HFF-Myc (cell line): ENCODE data around the gene TMEM89.

Experiments used
- DNase-seq: peaks from one replicate; pipeline ENCODE4 v3.0.0-alpha.2; 2011; ENCODE audit warnings: low read depth; ENCODE audit errors: extremely low read depth
- H3K4me3 ChIP-seq: replicated peaks from 2 replicates; pipeline ENCODE4 v1.5.1; 2011; ENCODE audit warnings: low read depth, mild to moderate bottlenecking, control low read depth, low read length
- TF ChIP-seq, protein P1 (sequence below): IDR thresholded peaks from 2 replicates; pipeline ENCODE4 v1.5.1; 2012; ENCODE audit warnings: mild to moderate bottlenecking, low read depth, low read length, control low read depth; ENCODE audit errors: missing control alignments

TMEM89 gene

GRCh38 chr3:48621461-48621869, at the start of gene TMEM89:
TSS of gene TMEM89 (minus strand) at chr3:48621769. CDS start at chr3:48621756, 13 bp downstream.
- TF ChIP-seq, protein P1, sequence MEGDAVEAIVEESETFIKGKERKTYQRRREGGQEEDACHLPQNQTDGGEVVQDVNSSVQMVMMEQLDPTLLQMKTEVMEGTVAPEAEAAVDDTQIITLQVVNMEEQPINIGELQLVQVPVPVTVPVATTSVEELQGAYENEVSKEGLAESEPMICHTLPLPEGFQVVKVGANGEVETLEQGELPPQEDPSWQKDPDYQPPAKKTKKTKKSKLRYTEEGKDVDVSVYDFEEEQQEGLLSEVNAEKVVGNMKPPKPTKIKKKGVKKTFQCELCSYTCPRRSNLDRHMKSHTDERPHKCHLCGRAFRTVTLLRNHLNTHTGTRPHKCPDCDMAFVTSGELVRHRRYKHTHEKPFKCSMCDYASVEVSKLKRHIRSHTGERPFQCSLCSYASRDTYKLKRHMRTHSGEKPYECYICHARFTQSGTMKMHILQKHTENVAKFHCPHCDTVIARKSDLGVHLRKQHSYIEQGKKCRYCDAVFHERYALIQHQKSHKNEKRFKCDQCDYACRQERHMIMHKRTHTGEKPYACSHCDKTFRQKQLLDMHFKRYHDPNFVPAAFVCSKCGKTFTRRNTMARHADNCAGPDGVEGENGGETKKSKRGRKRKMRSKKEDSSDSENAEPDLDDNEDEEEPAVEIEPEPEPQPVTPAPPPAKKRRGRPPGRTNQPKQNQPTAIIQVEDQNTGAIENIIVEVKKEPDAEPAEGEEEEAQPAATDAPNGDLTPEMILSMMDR: no peak
- no peak for DNase-seq
- no peak within 1 kb of the TSS for H3K4me3 ChIP-seq

- TF ChIP-seq, protein P1: no peak
- H3K4me3 ChIP-seq: no peak overlapping the region
- no peak for DNase-seq
Observed at GRCh38 chr3:48664929-48665328, 43.4 kb upstream of the TMEM89 start.

DNA sequence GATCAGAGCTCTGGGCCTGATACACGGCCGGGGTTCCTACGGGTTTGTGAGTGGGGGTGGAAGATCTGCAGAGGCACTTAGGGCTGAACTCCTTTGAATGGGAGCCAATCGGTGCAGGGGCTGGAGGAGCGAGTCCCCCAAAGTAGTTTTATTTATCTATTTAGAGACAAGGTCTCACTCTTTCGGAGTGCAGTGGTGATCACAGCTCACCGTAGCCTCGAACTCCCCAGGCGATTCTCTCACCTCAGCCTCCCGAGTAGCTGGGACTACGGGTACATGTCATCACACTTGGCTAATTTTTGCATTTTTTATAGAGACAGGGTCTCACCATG, 42.7 kb upstream of the TMEM89 start:
- no peak for DNase-seq
- H3K4me3 ChIP-seq: peak overlapping the region; percentile 38
- TF ChIP-seq, protein P1: no peak

DNA sequence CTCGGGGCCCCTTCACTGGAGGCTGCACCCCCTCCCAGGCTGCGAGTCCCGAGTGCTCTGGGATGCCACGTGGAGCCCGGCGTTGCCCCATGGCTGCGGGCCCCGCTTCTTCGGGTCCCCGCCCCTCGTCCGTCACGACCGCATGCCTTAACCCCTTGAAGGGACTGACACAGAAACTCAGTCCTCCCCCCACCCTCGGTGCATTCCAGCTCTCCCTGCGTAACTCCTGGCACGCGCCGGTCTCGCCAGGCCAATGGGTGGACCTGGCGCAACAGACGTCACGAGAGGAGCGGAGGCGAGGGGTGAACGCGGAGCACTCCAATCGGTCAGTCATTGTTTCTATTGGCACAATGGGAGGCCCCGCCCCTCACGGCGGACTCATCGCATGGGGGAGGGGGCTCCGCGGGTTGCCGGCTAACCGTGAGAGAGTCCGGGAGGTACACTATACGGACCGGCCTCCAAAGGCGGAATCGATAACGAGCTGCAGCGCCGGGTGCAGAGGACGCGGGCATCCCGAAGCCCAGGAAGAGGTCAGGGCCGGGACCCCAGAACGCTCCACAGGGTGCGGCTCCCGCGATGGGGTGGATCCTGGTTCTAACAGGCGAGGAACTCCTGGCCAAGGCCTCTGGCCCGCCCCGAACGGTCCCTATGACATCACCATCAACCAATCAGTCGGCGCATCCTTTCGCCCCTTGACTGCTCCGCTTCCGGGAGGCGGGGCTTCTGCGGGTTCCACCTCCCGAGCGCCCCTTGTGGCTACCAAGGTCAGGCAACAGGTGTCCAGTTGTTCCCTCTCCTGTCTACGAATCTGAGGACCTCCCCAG, 42.1 kb upstream of the TMEM89 start:
- H3K4me3 ChIP-seq: peak overlapping the region; percentile 38
- TF ChIP-seq, protein P1: peak; percentile 78
- DNase-seq: peak; percentile 85

GRCh38 chr3:48662753-48663488, 41.4 kb upstream of the TMEM89 start, which contains the start of gene CELSR3:
TSS of gene CELSR3 (minus strand) at chr3:48662886. CDS start at chr3:48662634, 252 bp downstream.
- TF ChIP-seq, protein P1: no peak
- peak; percentile 51 for DNase-seq
- H3K4me3 ChIP-seq: peak within 1 kb of the TSS; percentile 38

GRCh38 chr3:48662145-48662752, 40.7 kb upstream of the TMEM89 start:
- H3K4me3 ChIP-seq: peak overlapping the region; percentile 38; the same call in 1 of the 2 replicates
- TF ChIP-seq, protein P1: no peak
- DNase-seq: no peak
